Measurements from ENCODE around the gene MAPK11.

DNA sequence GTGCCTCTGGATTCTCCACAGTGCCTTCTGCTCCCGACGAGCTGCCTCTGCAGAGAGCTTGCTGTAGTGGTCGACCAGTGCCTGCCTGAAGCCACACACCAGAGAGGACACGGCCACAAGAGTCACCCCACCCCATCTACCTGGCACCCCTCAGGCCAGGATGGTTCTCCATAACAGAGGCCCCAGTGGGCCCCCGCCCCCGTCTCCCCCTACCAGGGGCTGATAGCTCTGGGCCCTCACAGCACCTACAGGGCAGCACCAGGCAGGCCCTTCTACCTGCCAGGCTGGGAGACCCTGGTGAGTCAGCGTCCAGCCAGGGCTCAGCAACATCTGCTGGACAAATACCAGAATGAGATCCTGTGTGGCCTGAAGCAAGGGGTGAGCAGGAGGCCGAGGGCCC is 47.7 kb downstream of the MAPK11 start:
- no peak for TF ChIP-seq POLR2A (IDR thresholded peaks at IDR 0.05)
- TF ChIP-seq, protein P1, sequence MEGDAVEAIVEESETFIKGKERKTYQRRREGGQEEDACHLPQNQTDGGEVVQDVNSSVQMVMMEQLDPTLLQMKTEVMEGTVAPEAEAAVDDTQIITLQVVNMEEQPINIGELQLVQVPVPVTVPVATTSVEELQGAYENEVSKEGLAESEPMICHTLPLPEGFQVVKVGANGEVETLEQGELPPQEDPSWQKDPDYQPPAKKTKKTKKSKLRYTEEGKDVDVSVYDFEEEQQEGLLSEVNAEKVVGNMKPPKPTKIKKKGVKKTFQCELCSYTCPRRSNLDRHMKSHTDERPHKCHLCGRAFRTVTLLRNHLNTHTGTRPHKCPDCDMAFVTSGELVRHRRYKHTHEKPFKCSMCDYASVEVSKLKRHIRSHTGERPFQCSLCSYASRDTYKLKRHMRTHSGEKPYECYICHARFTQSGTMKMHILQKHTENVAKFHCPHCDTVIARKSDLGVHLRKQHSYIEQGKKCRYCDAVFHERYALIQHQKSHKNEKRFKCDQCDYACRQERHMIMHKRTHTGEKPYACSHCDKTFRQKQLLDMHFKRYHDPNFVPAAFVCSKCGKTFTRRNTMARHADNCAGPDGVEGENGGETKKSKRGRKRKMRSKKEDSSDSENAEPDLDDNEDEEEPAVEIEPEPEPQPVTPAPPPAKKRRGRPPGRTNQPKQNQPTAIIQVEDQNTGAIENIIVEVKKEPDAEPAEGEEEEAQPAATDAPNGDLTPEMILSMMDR (IDR thresholded peaks at IDR 0.05): no peak

Data from Peyer's patch (tissue), 4 donors.